CD4-positive, alpha-beta T cell treated with Interleukin-21 for 1 hour (primary cell): ENCODE measurements around the gene PXYLP1.
"Not testable (repeated sequence)": the region's sequence is repeated elsewhere in the genome, so short reads cannot be mapped to it uniquely, and the experiment has no call there.

Experiments
- DNase-seq: peaks from one replicate; pipeline ENCODE4 v3.0.0-alpha.2; 2020

Gene PXYLP1

DNA sequence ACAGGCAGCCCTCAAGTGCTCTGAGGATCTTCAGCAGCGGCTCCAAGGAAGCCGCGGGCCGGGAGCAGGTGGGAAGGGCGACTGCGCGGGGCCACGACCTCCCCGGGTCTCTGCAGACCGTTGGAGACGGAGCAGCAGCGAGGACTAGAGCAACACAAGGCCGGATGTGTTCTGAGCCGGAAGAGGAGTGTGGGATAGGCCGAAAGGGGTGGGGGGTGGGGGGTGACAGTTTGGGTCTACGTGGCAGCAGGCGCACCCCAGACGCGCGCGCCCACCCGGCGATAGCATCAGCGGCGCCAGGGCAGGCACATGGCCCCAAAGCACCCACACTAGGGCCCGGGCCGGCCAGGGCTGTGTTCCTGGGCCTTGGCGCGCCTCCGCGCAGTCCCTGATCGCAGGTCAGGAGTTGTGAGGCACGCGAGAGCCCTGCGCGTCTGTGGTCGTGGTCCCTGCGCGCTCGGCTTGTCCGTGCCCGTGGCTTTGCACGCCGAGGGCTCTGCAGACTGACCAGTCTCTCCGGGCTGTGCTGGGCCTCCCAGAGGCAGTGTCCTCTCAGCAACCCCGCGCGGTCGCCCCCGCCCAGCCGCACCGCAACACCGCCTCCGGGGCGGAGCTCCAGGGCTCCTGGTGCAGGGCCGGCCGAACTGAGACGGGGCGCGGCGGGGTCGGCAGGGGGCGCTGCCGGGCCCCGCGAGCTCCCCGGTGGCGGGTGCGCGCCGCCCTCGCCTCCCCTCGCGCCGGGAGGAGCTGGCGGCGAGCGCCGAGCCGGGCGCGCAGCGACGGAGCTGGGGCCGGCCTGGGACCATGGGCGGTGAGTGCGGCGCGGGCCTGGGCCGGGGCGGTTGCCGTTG lies at the start of gene PXYLP1:
PXYLP1 (plus strand) TSS at position 725 of the 851 bp plus-strand sequence. CDS start 28,351 bp downstream, outside the sequence.
- peak; percentile 88 for DNase-seq

DNA sequence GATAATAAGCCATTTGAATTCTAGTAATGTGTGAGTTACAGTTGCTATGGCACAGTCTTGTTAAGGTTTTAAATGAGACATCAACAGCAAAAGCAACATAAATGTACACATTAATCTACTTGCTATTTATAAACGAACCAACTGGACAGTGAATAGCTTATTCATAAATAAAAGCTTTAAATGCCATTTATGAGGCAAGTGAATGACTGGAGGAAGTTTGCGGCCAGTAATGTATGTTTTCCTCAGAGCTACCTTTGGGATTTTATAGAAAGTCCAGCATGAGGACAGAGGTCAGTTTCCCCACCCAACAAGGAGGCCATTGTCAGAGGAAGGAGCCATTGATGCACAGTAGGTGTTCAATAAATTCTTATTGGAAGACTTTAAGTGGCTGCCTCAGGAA lies 48.0 kb upstream of the PXYLP1 start:
- no peak for DNase-seq

DNA sequence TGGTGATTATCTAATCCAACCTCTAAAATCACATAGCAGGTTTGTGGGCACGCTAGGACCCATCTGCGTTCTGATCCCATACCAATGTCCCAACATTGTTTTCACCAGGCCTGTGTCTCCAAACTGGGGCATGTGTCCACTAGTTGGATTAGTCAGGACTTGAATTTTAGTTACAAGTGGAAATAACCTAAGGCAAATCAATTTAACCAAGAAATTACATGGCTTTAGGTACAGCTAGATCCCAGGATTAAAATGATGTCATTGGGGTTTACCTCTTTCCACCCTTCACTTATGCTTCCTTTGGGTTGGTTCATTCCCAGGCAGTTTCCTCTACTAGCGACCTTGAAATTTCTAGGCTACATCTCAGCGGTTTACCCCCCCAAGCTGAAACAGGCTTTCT lies 47.2 kb upstream of the PXYLP1 start:
- no peak for DNase-seq

GRCh38 chr3:141191097-141191749 lies 40.4 kb upstream of the PXYLP1 start:
- DNase-seq = no peak

DNA sequence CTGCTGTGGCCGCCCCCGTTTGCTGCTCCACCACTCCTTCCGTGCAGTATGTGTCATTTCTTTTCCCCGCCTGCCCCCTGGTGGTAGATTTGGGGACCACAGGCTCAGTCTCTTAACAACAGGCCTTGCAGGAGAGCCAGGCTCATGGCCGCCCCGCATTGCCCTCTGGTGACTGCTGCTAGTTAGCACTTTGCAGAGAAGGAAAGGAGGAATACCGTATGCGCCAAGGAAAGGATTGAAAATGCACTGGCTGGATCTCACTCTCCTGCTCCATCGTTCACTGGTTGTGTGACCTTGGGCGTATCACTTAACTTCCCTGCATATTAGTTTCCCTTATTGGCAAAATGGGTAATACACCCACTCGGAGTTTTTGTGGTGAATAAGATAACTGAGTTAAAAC lies 39.3 kb upstream of the PXYLP1 start:
- DNase-seq = peak; percentile 95

- DNase-seq = no peak
Observed at GRCh38 chr3:141193066-141193830, 38.4 kb upstream of the PXYLP1 start.

DNA sequence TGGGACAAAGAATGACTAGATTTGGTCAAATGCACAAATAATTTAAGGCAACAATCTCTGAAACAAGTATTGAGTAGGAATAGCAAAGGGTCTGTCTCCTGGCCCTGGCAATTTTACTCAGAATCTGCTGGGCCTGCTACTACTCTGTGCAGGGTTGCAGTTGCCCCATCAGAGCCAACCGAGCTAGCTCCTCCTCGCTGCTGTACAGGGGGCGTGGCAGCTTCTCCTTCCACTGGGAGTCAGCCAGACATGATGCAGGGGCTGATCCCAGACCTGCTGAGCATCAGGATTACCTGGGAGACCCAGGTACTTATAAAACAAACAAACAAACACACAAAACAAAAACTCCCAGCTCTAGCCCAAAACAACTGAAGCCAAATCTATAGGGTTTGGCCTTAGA lies 30.5 kb upstream of the PXYLP1 start:
- no peak for DNase-seq

- DNase-seq = no peak
Observed at GRCh38 chr3:141202682-141203081, 28.9 kb upstream of the PXYLP1 start.

DNA sequence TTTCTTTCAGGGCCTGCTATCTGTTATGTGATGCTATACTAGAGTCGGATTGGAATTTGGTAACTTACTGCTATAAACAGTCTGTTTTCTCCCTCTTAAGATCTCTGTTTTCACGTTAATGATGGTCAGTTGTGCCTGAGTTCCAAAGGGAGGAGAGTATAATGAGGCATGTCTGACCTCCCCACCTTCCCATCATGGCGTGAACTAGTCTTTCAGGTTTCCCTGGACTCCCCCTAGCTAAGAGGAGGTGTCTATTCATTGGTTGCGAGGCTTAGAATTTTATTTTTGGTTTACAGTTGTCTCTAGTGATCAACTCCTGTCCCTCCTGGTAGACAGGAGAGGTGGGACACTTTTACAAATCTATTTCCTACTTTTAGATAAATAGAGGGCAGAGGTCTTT lies 27.8 kb upstream of the PXYLP1 start:
- no peak for DNase-seq

DNA sequence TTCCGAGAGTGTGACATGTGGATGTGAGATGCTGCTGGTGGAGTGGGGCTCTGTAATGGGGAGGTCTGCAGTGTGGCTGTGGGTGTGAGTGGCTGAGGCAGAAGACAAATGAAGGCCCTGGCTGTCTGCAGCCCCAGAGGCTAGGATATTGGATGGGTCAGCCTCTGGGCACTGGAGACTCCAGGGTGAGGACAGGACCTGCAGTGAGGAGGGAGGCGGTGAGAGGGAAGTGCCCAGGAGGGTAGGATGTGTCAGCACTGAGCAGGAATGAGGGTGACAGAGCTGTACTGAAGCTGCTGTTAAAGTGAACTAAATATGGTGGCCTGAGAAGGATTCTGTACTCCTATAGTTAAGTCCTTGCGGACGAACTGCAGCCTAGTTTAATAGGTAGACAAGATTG lies 27.3 kb upstream of the PXYLP1 start:
- no peak for DNase-seq

- DNase-seq = not testable (repeated sequence)
Observed at GRCh38 chr3:141211306-141211705, 20.3 kb upstream of the PXYLP1 start.

GRCh38 chr3:141212101-141212500 lies 19.5 kb upstream of the PXYLP1 start:
- DNase-seq = no peak

- DNase-seq = no peak
Observed at GRCh38 chr3:141212555-141212954, 19.1 kb upstream of the PXYLP1 start.

GRCh38 chr3:141216975-141217374 lies 14.7 kb upstream of the PXYLP1 start:
- no peak for DNase-seq

DNA sequence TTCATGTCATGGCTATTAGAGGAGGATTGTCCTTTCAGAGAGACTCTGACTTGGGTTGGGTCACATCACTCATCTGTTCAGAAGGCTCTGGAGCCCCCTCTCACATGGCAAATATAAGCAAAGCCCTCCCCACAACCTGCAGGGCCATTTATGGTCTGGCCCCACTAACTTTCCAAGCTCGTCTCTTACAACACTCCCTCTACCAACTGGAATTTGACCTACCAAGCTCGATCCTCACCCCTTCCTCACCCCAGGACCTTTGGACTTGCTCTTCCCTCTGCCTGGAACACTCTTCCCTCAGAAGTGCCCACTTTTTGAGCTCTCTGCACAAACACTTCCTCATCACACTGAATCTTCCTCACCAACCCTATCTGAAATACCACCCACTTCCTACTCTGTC lies 14.2 kb upstream of the PXYLP1 start:
- DNase-seq = no peak

- no peak for DNase-seq
Observed at GRCh38 chr3:141218162-141218835, 13.3 kb upstream of the PXYLP1 start.

GRCh38 chr3:141218926-141219325 lies 12.7 kb upstream of the PXYLP1 start:
- no peak for DNase-seq

GRCh38 chr3:141223673-141224166 lies 7.9 kb upstream of the PXYLP1 start:
- DNase-seq = no peak

GRCh38 chr3:141225939-141226338 lies 5.7 kb upstream of the PXYLP1 start:
- DNase-seq = no peak

GRCh38 chr3:141227216-141227615 lies 4.4 kb upstream of the PXYLP1 start:
- no peak for DNase-seq

GRCh38 chr3:141227752-141228151 lies 3.9 kb upstream of the PXYLP1 start:
- no peak for DNase-seq

DNA sequence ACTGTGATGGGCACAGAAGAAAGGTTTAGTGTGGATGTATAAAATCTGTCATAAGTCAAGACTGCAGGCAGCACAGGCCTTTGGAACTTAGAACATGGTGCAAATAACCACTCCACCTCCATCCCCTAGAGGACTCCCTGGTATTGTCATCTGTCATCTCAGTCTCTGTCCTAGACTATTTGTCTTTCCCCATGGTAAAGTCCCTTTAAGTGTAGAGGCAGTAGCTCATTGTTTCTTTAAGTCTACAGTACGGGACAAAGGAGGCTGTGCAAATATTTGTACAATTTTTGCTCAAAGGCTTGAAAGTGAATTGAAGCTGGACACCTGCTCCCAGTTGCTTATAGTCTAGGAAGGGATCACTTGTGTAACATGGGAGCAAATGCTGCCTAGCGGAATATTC lies 3.2 kb upstream of the PXYLP1 start:
- DNase-seq = no peak

GRCh38 chr3:141229132-141229531 lies 2.5 kb upstream of the PXYLP1 start:
- no peak for DNase-seq
